Mucosa of descending colon (tissue), 3 donors: ENCODE data around the gene TRIO. TPM values are rescaled to one million over a fixed set of nuclear protein-coding genes. Genes with fewer than 3 reads are reported as not detected.

ENCODE experiments used
- ATAC-seq: fragments of 200-7000 bp; cut with Tn5 transposase; one replicate; pipeline ENCODE4 v1.9.1; 2020; ENCODE audit warnings: mild to moderate bottlenecking, moderate library complexity
- DNase-seq, 3 donors: peaks; one replicate each; pipeline ENCODE4 v3.0.0-alpha.2; 2020
- H3K36me3 ChIP-seq: fragments of 200-600 bp; one replicate; pipeline ENCODE4 v1.8.0; 2021; ENCODE audit warnings: low read depth, mild to moderate bottlenecking
- H3K4me1 ChIP-seq: fragments of 200-600 bp; one replicate; pipeline ENCODE4 v1.8.0; 2021; ENCODE audit warnings: low read depth, mild to moderate bottlenecking
- H3K4me3 ChIP-seq: fragments of 200-600 bp; one replicate; pipeline ENCODE4 v1.8.0; 2021; ENCODE audit warnings: mild to moderate bottlenecking
- H3K9me3 ChIP-seq: fragments of 200-600 bp; one replicate; pipeline ENCODE4 v1.8.0; 2021; ENCODE audit warnings: mild to moderate bottlenecking
- intact Hi-C, 2 donors: fragments of 100-400 bp; cut with DNase I in 1 of 2; cut with micrococcal nuclease in 1 of 2; formaldehyde crosslinking; loops; one replicate each; pipeline versions ENCODE4 v1.11.0 to v1.11.1; 2022; cut with DNase I, micrococcal nuclease
- total RNA-seq, 3 donors: library from RNA; stranded (reverse); fragmentation: NEBNext Ultra II Directional in 2 of 3; extraction: Animal tissue kit (Norgen Biotek cat#: 25700) in 2 of 3; gene quantifications; one replicate each; pipeline versions ENCODE4 v1.2.1 to v1.2.4, GENCODE V29; 2021 to 2023
- TF ChIP-seq, protein P1 (sequence below): fragments of 200-600 bp; IDR thresholded peaks from one replicate; pipeline ENCODE4 v1.8.0; 2022; ENCODE audit warnings: antibody characterized with exemption, mild to moderate bottlenecking
- donor health status: DM: no; HTN: no; CAD: no; lungs with moderate emphysema.
- donor health status: DM: no; HTN: no; CAD: no.
- donor health status: DM: no; HTN: yes; CAD: no.

The TRIO gene
- total RNA-seq, 3 donors from 2014 or later = 164 to 231 (median 168) TPM

DNA sequence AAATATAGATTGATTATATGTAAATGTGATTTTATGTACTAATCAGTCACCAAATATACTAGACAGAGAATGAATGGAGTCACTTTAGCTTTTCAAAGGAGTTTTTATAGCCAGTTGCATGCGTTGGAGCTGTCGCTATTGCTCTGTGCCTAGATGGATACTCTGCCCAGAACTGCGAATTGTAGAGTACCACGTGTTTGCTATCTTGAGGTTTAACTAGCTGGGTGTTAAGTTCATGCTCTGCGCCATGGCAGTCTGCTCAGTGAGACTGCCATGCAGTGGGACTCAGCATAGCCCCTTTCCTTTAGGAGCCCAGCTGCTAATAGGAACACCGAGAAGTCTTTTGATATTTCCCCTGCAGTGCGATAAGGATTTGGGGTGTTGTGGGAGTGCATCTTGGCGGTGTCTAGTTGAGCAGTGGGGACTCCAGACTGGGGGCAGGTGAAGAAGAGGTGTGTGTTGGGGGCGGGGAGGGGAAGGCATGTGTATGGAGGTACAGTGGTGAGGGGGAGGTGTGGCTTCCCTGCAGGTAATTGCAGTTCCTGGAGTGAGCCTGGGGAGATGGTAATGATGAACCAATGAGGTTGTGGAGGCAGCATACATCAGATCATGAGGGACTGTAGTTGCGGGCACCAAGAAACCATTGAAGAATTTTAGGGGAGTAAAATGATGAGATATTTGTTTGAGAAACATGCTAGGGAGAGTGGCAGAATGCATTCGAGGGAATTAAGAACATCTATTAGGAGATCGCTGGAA, 118.9 kb downstream of the TRIO start:
- H3K9me3 ChIP-seq = no peaks in the 10 kb centered on the region
- TF ChIP-seq, protein P1, sequence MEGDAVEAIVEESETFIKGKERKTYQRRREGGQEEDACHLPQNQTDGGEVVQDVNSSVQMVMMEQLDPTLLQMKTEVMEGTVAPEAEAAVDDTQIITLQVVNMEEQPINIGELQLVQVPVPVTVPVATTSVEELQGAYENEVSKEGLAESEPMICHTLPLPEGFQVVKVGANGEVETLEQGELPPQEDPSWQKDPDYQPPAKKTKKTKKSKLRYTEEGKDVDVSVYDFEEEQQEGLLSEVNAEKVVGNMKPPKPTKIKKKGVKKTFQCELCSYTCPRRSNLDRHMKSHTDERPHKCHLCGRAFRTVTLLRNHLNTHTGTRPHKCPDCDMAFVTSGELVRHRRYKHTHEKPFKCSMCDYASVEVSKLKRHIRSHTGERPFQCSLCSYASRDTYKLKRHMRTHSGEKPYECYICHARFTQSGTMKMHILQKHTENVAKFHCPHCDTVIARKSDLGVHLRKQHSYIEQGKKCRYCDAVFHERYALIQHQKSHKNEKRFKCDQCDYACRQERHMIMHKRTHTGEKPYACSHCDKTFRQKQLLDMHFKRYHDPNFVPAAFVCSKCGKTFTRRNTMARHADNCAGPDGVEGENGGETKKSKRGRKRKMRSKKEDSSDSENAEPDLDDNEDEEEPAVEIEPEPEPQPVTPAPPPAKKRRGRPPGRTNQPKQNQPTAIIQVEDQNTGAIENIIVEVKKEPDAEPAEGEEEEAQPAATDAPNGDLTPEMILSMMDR = no peak
- ATAC-seq = no peak
- H3K36me3 ChIP-seq = no peaks in the 10 kb centered on the region
- intact Hi-C loops = loop anchor here in 1 of 2 donors (10.0 kb wide), 1 partner anchor 117 kb away; the partner anchor contains the start of gene TRIO
- H3K4me3 ChIP-seq = no peak overlapping the region
- peaks cover 4% of the 10 kb centered on the region for H3K4me1 ChIP-seq
- no peak for DNase-seq

DNA sequence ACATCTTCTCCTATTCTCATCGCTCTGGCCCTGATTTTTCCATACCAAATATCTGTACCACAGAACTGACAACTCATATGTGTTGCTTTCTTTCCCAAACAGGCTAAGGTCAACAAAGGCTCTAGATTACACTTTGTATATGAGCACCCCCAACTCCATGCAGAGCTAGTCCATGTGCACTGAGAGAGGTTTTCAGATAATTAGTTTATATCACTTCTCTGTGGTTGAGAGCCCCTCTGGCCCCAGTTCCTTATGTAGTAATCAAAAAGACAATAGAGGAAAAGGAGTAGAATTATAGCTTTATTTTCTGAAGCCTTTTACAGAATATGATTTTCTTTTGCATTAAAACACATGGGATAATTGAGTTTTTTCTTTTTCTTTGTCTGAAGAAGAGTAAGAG, 120.0 kb downstream of the TRIO start:
- DNase-seq = no peak
- no peaks in the 10 kb centered on the region for H3K36me3 ChIP-seq
- ATAC-seq = no peak
- peaks cover 7% of the 10 kb centered on the region for H3K4me1 ChIP-seq
- H3K4me3 ChIP-seq = no peak overlapping the region
- intact Hi-C loops = loop anchor here in 1 of 2 donors (10.0 kb wide), 1 partner anchor 118 kb away; the partner anchor contains the start of gene TRIO
- no peaks in the 10 kb centered on the region for H3K9me3 ChIP-seq
- TF ChIP-seq, protein P1 = no peak

DNA sequence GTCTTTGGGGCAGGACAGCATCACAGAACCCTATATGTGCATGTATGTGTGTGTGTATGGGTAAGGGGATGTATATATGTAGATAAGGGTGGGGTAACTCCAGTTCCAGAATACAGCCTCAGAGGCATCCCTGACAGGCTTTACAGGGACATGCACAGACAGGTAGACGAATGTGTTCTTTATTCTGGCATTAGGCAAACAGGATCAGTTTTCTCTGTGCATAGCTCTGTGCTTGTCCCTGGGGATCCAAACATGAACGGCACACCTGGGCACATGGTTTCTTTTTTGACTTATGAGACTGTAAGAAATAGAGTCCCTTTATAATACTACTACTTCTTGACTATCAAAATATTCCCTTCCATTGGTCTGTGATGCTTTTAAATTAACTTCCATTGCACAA, 120.6 kb downstream of the TRIO start:
- no peak overlapping the region for H3K4me3 ChIP-seq
- ATAC-seq (no peak), DNase-seq (no peak)
- peaks cover 12% of the 10 kb centered on the region for H3K4me1 ChIP-seq
- no peaks in the 10 kb centered on the region for H3K9me3 ChIP-seq
- no peaks in the 10 kb centered on the region for H3K36me3 ChIP-seq
- intact Hi-C loops = loop anchor here in 1 of 2 donors (10.0 kb wide), 1 partner anchor 119 kb away; the partner anchor contains the start of gene TRIO
- TF ChIP-seq, protein P1 = no peak

DNA sequence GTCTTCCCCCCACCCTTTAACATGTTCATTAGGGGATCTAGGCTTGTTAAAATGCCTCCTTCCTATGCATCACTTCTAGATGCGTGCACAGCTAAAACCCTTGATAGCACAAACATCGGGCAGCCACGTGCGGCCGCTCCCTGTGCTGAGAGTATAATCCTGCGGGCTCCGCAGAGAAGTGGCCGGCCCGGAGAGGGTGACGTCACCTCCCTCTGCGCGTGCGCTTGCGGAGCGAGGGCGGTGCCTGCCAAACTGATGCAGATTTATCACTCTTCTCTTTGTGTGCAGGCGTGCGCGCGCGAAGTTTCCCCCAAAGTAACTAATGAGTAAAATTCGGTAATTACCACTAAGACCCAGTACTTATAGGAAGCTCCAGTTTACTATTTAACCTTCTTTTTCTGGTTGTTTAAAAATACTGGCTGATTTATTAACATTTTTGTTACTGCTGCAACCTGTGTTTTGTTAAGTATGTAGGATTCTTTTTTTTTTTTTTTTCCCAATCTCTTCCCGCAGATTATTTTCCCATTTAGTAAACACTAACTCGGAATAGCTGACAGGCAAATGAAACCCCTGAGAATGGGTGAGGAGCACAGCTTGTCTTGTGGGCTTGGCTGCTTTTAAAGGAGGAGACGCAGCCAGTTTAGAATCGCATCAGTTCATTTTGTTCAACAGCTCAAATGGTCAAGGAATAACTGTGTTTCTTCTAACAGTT, 121.6 kb downstream of the TRIO start:
- peaks cover 20% of the 10 kb centered on the region for H3K4me1 ChIP-seq
- no peak overlapping the region for H3K4me3 ChIP-seq
- intact Hi-C loops = loop anchor here in 1 of 2 donors (10.0 kb wide), 1 partner anchor 120 kb away; the partner anchor contains the start of gene TRIO
- TF ChIP-seq, protein P1 = no peak
- DNase-seq (peak; percentile 94 to 96 (median 96)), ATAC-seq (peak; percentile 98)
- no peaks in the 10 kb centered on the region for H3K9me3 ChIP-seq
- H3K36me3 ChIP-seq = no peaks in the 10 kb centered on the region

DNA sequence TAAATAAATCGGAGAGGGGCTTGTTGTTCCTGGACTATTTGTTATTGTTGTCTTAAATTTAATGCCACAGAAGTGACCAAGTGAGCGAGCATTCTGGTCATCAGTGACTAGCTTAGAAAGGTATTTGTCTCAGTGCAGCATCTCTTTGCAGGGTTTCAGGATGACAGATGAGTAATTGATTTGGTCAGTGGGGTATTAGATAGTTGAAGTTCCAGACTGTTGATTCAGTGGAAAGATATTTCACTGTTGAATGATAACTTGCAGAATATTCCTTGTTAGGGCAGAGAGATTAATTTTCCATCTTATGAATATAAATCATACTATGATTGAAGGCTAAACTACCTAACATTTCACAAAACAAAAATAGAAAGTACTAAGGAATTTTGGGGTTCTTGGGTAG, 122.4 kb downstream of the TRIO start:
- no peaks in the 10 kb centered on the region for H3K9me3 ChIP-seq
- no peak overlapping the region for H3K4me3 ChIP-seq
- intact Hi-C loops = loop anchor here in 1 of 2 donors (10.0 kb wide), 1 partner anchor 121 kb away; the partner anchor contains the start of gene TRIO
- TF ChIP-seq, protein P1 = no peak
- DNase-seq = no peak
- ATAC-seq = no peak
- H3K4me1 ChIP-seq = peaks cover 24% of the 10 kb centered on the region
- H3K36me3 ChIP-seq = no peaks in the 10 kb centered on the region
